Liver (tissue), 9 donors: ENCODE measurements around the gene PKD1L1. TPM values are rescaled to one million over a fixed set of nuclear protein-coding genes. Genes with fewer than 3 reads are reported as not detected.

ENCODE experiments used
- DNase-seq: peaks from one replicate; pipeline ENCODE4 v3.0.0-alpha.2; 2017; ENCODE audit warnings: low spot score
- H3K27ac ChIP-seq, 2 donors: one replicate each; pipeline ENCODE4 v1.7.0; 2013; ENCODE audit warnings: inconsistent platforms in 2 of 2, low read length in 2 of 2, control low read depth in 1 of 2, low read depth in 1 of 2, mild to moderate bottlenecking in 1 of 2
- H3K27me3 ChIP-seq, 4 donors: one replicate each; pipeline versions ENCODE4 v1.6.1 to v1.7.0; 2013; ENCODE audit warnings: low read length in 3 of 4, inconsistent platforms in 1 of 4, mild to moderate bottlenecking in 1 of 4, moderate library complexity in 1 of 4; ENCODE audit not compliant: control insufficient read depth in 4 of 4, insufficient read depth in 4 of 4
- H3K36me3 ChIP-seq, 4 donors: one replicate each; pipeline versions ENCODE4 v1.6.1 to v1.7.0; 2013; ENCODE audit warnings: low read length in 3 of 4, mild to moderate bottlenecking in 3 of 4, low read depth in 1 of 4, moderate library complexity in 1 of 4; ENCODE audit not compliant: control insufficient read depth in 4 of 4, insufficient read depth in 3 of 4
- H3K4me1 ChIP-seq, 4 donors: one replicate each; pipeline versions ENCODE4 v1.6.1 to v1.7.0; 2013; ENCODE audit warnings: low read length in 3 of 4, mild to moderate bottlenecking in 3 of 4, moderate library complexity in 1 of 4; ENCODE audit not compliant: control insufficient read depth in 4 of 4, insufficient read depth in 4 of 4
- H3K4me3 ChIP-seq, 3 donors: one replicate each; pipeline versions ENCODE4 v1.6.1 to v1.7.0; 2013; ENCODE audit warnings: low read length in 3 of 3, control low read depth in 1 of 3, low read depth in 1 of 3, mild to moderate bottlenecking in 1 of 3
- H3K9ac ChIP-seq, 2 donors: one replicate each; pipeline ENCODE4 v1.7.0; 2013; ENCODE audit warnings: low read length in 2 of 2, mild to moderate bottlenecking in 2 of 2, moderate library complexity in 2 of 2, control low read depth in 1 of 2, low read depth in 1 of 2
- H3K9me3 ChIP-seq, 4 donors: one replicate each; pipeline versions ENCODE4 v1.6.1 to v1.7.0; 2013; ENCODE audit warnings: low read length in 3 of 4; ENCODE audit not compliant: control insufficient read depth in 4 of 4
- ATF3 ChIP-seq: IDR thresholded peaks from 2 replicates; pipeline ENCODE4 v1.6.1; 2016; ENCODE audit warnings: antibody characterized with exemption
- CTCF ChIP-seq: fragments of 150-350 bp; IDR thresholded peaks from 2 replicates; pipeline ENCODE4 v1.5.1; 2017; ENCODE audit warnings: improper control_type of control experiment, low read depth, low read length; ENCODE audit not compliant: missing input control
- EGR1 ChIP-seq, 2 donors: IDR thresholded peaks; 2 replicates each; pipeline ENCODE4 v1.6.1; 2016 to 2018; ENCODE audit warnings: antibody characterized with exemption in 2 of 2, low read depth in 2 of 2
- FOXA1 ChIP-seq: IDR thresholded peaks from 2 replicates; pipeline ENCODE4 v1.6.1; 2016; ENCODE audit warnings: antibody characterized with exemption
- FOXA2 ChIP-seq: IDR thresholded peaks from 2 replicates; pipeline ENCODE4 v1.6.1; 2016; ENCODE audit warnings: antibody characterized with exemption
- GABPA ChIP-seq, 2 donors: IDR thresholded peaks in 1 of 2; conservative IDR thresholded peaks in 1 of 2; 2 replicates each; pipeline ENCODE4 v1.6.1; 2016; ENCODE audit warnings: antibody characterized with exemption in 2 of 2, mild to moderate bottlenecking in 1 of 2, moderate library complexity in 1 of 2
- HNF4A ChIP-seq, 2 donors: conservative IDR thresholded peaks; 2 replicates each; pipeline ENCODE4 v1.6.1; 2016; ENCODE audit warnings: antibody characterized with exemption in 2 of 2, mild to moderate bottlenecking in 2 of 2
- JUND ChIP-seq, 2 donors: IDR thresholded peaks; 2 replicates each; pipeline ENCODE4 v1.6.1; 2016; ENCODE audit warnings: antibody characterized with exemption in 2 of 2
- RAD21 ChIP-seq, 2 donors: IDR thresholded peaks; 2 replicates each; pipeline ENCODE4 v1.6.1; 2016; ENCODE audit warnings: antibody characterized with exemption in 2 of 2, mild to moderate bottlenecking in 2 of 2
- REST ChIP-seq: IDR thresholded peaks from 2 replicates; pipeline ENCODE4 v1.6.1; 2016; ENCODE audit warnings: antibody characterized with exemption, mild to moderate bottlenecking
- RXRA ChIP-seq, 2 donors: IDR thresholded peaks; 2 replicates each; pipeline ENCODE4 v1.6.1; 2017 to 2018; ENCODE audit warnings: antibody characterized with exemption in 2 of 2, mild to moderate bottlenecking in 1 of 2
- TAF1 ChIP-seq: conservative IDR thresholded peaks from 2 replicates; pipeline ENCODE4 v1.6.1; 2016; ENCODE audit warnings: antibody characterized with exemption, mild to moderate bottlenecking
- ZBTB33 ChIP-seq: IDR thresholded peaks from 2 replicates; pipeline ENCODE4 v1.6.1; 2016; ENCODE audit warnings: antibody characterized with exemption
- WGBS: extraction: QIAGEN DNeasy Blood & Tissue Kit; methylation state at CpG from one replicate; pipeline ENCODE4 v1.1.7; 2013; 5-methylcytosine and 5-hydroxymethylcytosine counted together
- polyA plus RNA-seq, 2 donors: library from polyadenylated mRNA; stranded (reverse) in 1 of 2; unstranded in 1 of 2; fragments of 200-250 nt in 1 of 2; fragments of >200 nt in 1 of 2; fragmentation: Nextera tagmentation in 1 of 2; extraction: Ambion mirVana in 1 of 2; gene quantifications; one replicate each; pipeline versions ENCODE4 v1.2.1 to v1.2.3, GENCODE V29; 2013 to 2015
- total RNA-seq, 2 donors: library from RNA; depleted of rRNA; stranded (reverse); fragments of >200 nt; gene quantifications; one replicate each; pipeline ENCODE4 v1.2.3, GENCODE V29; 2014
- donor health status: healthy.
- donor health status: healthy.
- donor health status: healthy.
- donor health status: healthy.
- donor health status: healthy.

Gene PKD1L1
- total and polyA plus RNA-seq, 4 donors = 0.08 to 0.25 (median 0.11) TPM

GRCh38 chr7:47837826-47838225 lies 110.4 kb downstream of the PKD1L1 start:
- WGBS = 92% methylated on average over 8 of the region's 8 CpGs
- no peaks in the 10 kb centered on the region for H3K27me3 ChIP-seq
- DNase-seq = no peak
- no peak overlapping the region for H3K9ac ChIP-seq
- H3K36me3 ChIP-seq = no peaks in the 10 kb centered on the region
- H3K4me3 ChIP-seq = no peak overlapping the region
- H3K9me3 ChIP-seq = no peaks in the 10 kb centered on the region
- TF ChIP-seq REST (no peak), GABPA (IDR thresholded peaks at IDR 0.05 in 1 of 2, conservative IDR thresholded peaks at IDR 0.05 in 1 of 2) (no peak), ATF3 (no peak), RXRA (IDR thresholded peaks at IDR 0.05) (no peak), EGR1 (IDR thresholded peaks at IDR 0.05; ENCODE audit: low read depth in 2 of 2) (no peak), JUND (IDR thresholded peaks at IDR 0.05) (no peak), FOXA1 (no peak), TAF1 (no peak), RAD21 (IDR thresholded peaks at IDR 0.05) (no peak), CTCF (no peak), ZBTB33 (no peak)
- H3K4me1 ChIP-seq = no peaks in the 10 kb centered on the region
- H3K27ac ChIP-seq = no peak overlapping the region

GRCh38 chr7:47836503-47837202 lies 111.6 kb downstream of the PKD1L1 start:
- 94% methylated on average over 19 of the region's 19 CpGs for whole genome bisulfite sequencing
- DNase-seq = no peak
- H3K4me1 ChIP-seq = no peaks in the 10 kb centered on the region
- no peak overlapping the region for H3K9ac ChIP-seq
- no peaks in the 10 kb centered on the region for H3K36me3 ChIP-seq
- H3K27me3 ChIP-seq = no peaks in the 10 kb centered on the region
- TF ChIP-seq REST (no peak), FOXA2 (no peak), FOXA1 (no peak), RXRA (IDR thresholded peaks at IDR 0.05) (no peak), ATF3 (no peak), GABPA (IDR thresholded peaks at IDR 0.05 in 1 of 2, conservative IDR thresholded peaks at IDR 0.05 in 1 of 2) (no peak), CTCF (no peak), JUND (IDR thresholded peaks at IDR 0.05) (no peak), HNF4A (conservative IDR thresholded peaks at IDR 0.05) (no peak)
- no peak overlapping the region for H3K27ac ChIP-seq
- H3K9me3 ChIP-seq = no peaks in the 10 kb centered on the region
- no peak overlapping the region for H3K4me3 ChIP-seq
